Activated gamma-delta T cell (primary cell): Measurements from ENCODE around the gene IFIT1B.

Source experiments
- DNase-seq: peaks from one replicate; lab custom pipeline; 2025; lab: John Stamatoyannopoulos, UW

The IFIT1B gene

DNA sequence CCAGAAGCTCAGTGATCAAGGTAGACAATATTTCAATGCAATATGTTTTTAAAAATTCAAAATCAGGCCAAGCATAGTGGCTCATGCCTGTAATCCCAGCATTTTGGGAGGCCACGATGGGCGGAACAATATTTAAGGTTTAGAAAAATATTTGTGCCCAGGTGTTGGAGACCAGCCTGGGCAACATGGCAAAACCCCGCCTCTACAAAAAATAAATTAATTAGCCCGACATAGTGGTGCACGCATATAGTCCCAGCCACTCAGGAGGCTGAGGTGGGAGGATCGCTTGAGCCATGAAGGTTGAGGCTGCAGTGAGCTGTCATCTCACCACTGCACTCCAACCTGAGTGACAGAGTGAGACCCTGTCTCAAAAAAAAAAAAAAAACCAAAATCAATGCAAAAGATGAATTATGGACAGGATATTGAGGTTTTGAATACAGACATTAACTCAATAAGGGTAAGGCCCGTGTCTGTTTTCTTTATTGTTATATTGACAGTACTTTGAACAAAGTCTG lies 35.6 kb downstream of the IFIT1B start:
- no peak for DNase-seq

DNA sequence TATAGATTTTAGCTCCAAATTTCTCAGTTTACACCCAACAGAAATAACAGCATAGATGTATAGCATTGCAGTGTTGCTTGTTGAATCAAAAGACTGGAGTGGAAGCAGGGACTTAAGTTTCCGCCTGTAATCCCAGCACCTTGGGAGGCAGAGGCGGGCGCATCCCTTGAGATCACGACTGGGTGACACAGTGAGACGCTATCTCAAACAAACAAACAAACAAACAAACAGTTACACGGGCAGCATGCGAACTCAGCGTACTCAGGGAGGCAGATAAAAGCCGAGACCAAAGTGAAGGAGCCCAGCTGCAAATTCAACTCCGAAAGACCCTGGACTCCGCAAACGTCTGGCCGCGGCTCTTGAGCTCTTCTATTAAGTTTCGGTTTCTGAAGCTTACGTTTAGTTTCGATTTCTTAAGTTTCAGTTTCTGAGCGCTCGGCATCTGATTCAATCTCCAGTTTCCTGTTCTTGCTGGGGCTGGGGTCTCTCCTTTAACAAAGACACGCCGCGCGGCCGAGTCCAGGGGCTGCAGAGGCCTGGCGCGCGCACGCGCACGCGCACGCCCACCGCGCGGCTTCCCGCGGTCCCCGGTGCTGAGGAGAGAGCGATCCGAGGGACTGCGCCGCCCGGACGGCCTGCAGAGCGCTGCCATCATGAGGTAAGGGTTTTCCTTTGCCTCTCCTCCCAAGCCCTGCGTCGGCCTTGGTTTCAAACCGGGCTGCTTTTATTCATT lies 36.5 kb downstream of the IFIT1B start, which contains the start of gene IFIT5:
Gene IFIT5, plus strand, starts transcription at position 423 of the 733 bp plus-strand sequence. Its CDS starts 231 bp downstream, at position 654.
- peak; percentile 51 for DNase-seq

DNA sequence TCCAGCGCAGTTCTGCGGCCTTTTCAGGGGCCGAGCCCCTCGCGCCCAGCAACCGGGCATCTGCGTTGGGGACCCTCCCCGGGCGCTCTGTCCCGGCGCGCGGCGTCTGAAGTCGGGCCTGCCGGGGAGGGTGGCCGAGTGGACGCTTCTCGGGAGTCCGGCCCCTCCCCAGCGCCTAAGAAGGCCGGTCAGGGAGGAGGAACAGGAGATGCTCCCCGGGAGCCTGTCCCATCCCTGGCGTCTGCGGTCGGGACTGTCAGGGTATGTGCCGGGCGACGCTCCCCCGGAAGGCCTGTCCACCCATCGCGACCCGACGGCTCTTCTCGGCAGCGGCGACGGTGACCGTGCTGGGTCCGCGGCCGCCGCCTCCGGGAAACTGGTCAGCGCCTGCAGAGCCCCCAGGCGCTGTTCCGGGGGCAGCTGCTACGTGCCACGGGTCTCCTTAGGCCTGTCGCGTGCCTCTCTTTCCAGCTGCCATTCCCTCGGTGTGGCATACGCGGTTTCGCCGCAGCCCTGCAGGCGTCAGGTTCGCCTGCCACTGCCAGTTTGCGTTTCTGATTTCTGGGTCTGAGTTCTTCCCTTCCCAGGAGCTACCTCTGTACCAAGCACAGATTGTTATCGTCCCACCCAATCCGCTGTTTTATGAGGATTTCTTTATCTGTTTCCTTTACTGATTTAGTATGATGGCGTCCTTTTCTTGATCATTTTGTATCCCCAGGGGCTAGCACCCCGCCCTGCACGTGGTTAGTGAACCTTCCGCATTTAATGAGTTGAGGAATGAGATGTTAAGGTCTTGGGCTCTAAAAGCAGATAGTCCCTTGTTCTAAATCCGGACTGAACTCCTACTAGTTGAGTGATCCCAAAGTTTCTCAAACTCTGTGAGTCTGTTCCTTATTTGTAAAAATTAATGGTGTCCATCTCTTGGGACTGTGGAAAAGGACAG lies 37.3 kb downstream of the IFIT1B start:
- DNase-seq, result peak; percentile 31

DNA sequence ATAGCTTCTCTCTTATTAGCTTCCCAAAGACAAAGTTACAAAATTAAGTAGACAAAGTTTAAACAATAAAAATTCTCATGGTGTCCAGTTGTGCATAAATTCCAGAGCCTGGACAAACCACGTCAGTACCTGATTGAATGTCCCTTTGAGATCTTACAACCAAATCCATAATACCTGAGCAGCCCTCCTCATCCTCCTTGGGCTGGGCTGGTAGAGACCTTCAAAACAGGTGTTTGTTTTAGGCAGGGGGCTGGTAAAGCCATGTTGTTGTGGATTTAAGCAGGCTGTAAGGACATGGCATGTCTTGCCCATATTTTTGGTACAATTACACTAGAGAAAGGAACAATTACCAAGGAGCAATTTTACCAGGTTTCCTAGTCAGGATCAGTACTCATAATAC lies 38.6 kb downstream of the IFIT1B start:
- no peak for DNase-seq

DNA sequence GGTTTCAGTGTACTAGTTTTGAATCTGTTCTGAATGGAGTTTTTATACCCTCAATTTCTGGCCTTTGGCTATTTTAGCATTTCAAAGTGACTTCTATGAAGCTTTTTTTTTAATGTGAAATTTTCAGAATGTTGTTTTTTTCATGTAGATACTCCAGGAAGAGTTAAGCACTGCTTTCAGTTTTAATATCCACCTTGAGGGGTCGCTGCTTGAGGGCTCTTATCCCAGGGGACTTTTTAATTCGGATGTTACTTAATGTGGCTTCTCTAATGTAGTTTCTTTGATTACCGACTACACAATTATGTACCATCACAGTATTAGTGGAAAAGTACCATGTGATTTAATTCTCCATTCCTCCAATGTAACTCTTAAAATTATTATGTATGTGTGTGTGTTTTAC lies 41.7 kb downstream of the IFIT1B start:
- no peak for DNase-seq

DNA sequence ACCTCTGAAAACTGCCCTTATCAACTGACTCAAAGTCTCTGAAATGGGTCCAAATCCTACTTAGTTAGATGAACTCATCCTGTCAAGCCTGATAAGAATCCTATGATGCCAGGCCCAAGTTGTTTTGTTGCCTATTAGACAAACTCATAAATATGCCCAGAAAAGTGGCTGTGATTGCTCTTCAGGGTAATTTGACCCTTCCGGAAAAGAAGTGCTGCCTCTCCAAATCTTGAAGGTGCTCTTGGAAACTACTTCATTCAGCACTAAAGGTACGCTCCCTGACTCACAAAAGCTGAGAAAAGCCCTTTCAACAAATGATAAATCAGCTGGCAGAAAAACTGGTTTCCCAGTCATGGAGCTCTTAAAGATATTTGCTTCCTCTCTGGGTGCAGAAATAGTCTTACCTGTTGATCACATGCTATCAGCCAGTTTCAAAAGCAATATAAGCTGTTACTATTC lies 43.2 kb downstream of the IFIT1B start:
- no peak for DNase-seq

DNA sequence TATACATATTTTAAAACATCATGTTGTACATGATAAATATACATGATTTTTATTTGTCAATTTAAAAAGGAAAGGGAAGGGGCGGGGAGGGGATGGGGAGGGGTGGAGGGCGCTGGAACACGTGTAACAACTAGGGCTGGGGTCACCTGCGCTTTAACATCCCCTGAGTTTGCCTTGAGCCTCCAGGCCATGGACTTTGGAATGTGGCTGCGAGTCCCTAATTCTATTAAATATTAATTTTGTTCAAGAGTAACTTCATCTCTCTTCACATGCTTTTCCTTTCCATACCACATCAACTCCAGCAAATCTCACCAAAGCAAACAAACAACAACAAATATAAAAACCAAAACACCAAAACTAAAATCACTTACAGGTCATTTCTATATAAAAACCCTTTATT lies 47.1 kb downstream of the IFIT1B start:
- no peak for DNase-seq

DNA sequence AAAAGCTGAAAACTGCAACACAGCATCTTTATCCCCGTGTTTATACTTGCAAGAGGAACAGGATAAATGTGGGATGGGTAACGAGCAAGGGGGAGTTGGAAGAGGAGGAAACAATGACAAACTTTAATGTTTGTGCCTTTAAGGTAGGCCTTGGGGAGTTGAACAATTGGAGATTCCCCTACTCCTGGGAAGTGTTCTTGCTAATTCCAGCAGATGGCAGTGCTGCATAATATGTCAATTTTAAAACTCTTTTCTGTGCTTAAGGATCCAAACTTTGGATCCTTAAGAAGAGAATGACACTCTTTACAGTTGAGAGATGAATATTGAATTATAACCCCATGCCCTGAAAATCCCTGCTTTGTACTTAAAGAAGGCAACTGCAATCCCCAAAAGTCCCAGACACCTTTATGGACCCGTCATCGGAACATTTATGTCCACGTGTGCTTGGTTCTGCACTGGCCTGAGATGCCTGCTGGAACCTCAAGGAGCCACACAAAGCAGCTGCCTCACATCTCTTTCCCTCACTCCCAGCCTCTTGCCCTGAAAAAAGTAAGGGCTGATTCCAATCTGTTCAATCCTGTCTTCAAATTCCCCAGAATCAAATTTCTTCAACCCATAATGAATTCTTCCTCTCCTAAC lies 48.5 kb downstream of the IFIT1B start:
- DNase-seq, result no peak

DNA sequence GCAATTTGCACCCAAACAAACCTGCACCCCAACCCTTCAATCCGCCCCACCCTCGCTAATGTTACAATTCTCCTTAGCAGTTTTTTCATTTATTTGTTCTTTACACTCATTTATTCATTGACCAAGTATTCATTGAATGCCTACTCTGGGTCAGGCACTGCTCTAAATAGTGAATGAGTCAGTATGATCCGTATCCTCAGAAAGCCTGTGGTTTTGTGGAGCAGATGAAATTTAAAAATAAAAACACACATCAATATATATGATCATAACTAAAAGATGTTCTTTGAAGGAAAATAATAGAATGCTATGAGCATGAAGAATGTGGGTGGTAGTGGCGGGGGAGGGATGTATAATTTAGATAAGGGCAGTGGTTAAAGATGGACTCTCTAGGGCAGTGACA lies 49.8 kb downstream of the IFIT1B start:
- no peak for DNase-seq

DNA sequence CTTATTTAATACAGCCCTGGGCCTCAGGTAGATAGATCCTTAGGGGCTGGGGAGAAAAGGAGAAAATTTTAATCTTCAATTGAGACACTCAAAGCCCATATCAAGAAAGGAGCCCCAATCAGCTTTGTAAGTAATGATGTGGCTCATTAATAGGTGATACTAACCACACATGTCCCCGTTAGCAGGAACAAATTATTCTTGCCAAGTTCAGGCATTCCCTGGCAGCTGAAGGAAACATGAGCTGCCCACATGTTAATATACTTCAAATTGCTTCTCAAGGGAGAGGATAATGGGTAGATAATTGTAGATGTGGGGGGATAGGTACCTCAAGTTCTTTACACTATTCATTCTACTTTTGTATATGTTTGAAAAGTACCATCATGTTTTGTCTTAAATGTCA lies 51.0 kb downstream of the IFIT1B start:
- DNase-seq, result no peak

DNA sequence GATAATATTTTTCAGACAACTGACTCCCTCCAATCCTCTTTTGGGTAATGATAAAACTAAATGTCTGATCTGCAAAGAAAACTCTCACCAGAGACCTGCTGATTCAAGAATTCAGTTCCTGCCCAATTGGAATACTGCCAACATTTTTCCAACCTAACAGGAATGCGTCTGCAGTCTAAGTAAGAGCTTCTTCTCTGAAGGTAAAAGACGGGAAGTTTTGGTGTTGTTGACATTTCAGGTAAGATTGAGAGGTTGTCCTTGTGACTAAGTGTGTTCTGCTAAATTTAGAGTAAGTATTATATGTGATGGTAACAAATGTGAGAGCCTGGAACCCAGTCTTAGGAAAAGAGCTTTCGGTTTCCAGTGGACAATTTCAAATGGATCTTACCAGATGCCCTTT lies 54.1 kb downstream of the IFIT1B start:
- DNase-seq, result no peak
